ENCODE data around the gene DSC1. TPM values are rescaled to one million over a fixed set of nuclear protein-coding genes. Genes with fewer than 3 reads are reported as not detected.

Gene DSC1
- total and polyA plus RNA-seq, 2 of the 8 experiments (the other 6 are each of a cell fraction or from before 2014, with no cell fraction given), result 0.02 TPM; not detected in 1

DNA sequence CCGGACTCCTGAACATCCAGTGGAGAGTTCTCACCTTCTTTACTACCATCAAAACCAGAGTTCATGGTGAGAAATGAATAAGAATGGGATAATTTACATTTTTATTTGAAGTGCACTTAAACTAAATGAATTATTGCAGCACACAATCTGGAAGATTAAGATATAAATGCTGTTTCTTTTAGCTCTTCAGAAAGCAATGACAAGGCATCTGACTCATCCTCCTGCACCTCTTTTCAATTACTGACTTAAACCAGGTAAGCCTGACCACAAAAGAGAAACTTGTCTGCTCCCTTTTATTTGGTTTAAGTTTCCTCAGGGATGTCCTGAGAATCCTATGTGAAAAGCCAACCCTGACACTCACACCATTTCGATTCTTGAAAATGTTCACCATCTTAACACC, 59.7 kb downstream of the DSC1 start:
- H4K8ac ChIP-seq (ENCODE audit: extremely low read depth, insufficient read depth, low read length), result no peak overlapping the region
- ChIA-PET POLR2A (ENCODE audit: partially characterized antibody) (interaction anchor here (1.1 to 2.6 kb wide), 4 partner anchors 11 to 395 kb away, joined by 3 to 13 read pairs (median 5); partner anchors contain the start of gene DSG2), CTCF (ENCODE audit: partially characterized antibody) (no interaction called here)
- no peak overlapping the region for H3K9ac ChIP-seq (replicated peaks in 1 of 4; ENCODE audit: extremely low read depth in 1 of 4, low read depth in 3 of 4, low read length in 3 of 4)
- H3K36me3 ChIP-seq (ENCODE audit: control insufficient read depth in 2 of 4, insufficient read depth in 4 of 4, low read length in 3 of 4), result no peaks in the 10 kb centered on the region
- no peak overlapping the region for H3K23ac ChIP-seq (ENCODE audit: insufficient read length)
- peaks cover 5% of the 10 kb centered on the region; the same call in 1 of the 2 replicates for H3K79me1 ChIP-seq (ENCODE audit: low read depth, low read length)
- no peak overlapping the region for H3K27ac ChIP-seq (ENCODE audit: low read depth, low read length)
- DNase-seq (ENCODE audit: low read depth in 1 of 2, low spot score in 2 of 2) (no peak), FAIRE-seq (no peak)
- H2BK120ac ChIP-seq (replicated peaks; ENCODE audit: low read depth, low read length), result no peak overlapping the region
- H3K4me3 ChIP-seq (ENCODE audit: extremely low read depth in 1 of 4, insufficient read depth in 2 of 4, low read depth in 3 of 4, low read length in 4 of 4), result peak overlapping the region in 2 of 4 experiments; percentile 76 to 97; a peak in 3 of 8 replicates
- H3K4me2 ChIP-seq (ENCODE audit: insufficient read depth in 1 of 2, low read depth in 2 of 2, low read length in 2 of 2), result peak overlapping the region; percentile 63 to 74; a peak in 3 of 4 replicates
- no peak overlapping the region for H2AFZ ChIP-seq (ENCODE audit: low read length)
- no peak overlapping the region for H3K18ac ChIP-seq (ENCODE audit: extremely low read depth, low read length)
- no peak overlapping the region for H2BK20ac ChIP-seq (ENCODE audit: low read length)
- peaks cover 0 to 2% of the 10 kb centered on the region in 2 experiments for H4K20me1 ChIP-seq (replicated peaks in 1 of 2; ENCODE audit: control insufficient read depth in 1 of 2, insufficient read depth in 2 of 2, low read length in 2 of 2)
- no peak overlapping the region for H2BK15ac ChIP-seq (ENCODE audit: low read length)
- peaks cover 0 to 10% (median 6%) of the 10 kb centered on the region in 4 experiments; a peak in 5 of 7 replicates for H3K4me1 ChIP-seq (replicated peaks in 1 of 4; ENCODE audit: control insufficient read depth in 3 of 4, insufficient read depth in 4 of 4, low read length in 3 of 4)
- no peak for TF ChIP-seq SAP30 (IDR thresholded peaks at IDR 0.05; ENCODE audit: insufficient read depth, insufficient replicate concordance, low read length)
- TF ChIP-seq SIX5 (IDR thresholded peaks at IDR 0.05; ENCODE audit: low read depth, low read length), result no peak
- TF ChIP-seq, protein P1, sequence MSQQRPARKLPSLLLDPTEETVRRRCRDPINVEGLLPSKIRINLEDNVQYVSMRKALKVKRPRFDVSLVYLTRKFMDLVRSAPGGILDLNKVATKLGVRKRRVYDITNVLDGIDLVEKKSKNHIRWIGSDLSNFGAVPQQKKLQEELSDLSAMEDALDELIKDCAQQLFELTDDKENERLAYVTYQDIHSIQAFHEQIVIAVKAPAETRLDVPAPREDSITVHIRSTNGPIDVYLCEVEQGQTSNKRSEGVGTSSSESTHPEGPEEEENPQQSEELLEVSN (IDR thresholded peaks at IDR 0.05), result no peak
- no peaks in the 10 kb centered on the region for H3K27me3 ChIP-seq (replicated peaks in 1 of 4; ENCODE audit: control insufficient read depth in 3 of 4, extremely low read depth in 1 of 4, insufficient read depth in 3 of 4, low read length in 3 of 4)
- H3K79me2 ChIP-seq (ENCODE audit: control insufficient read depth in 1 of 2, insufficient read depth in 2 of 2, low read length in 2 of 2), result peaks cover 3 to 27% of the 10 kb centered on the region in 2 experiments; a peak in 3 of 4 replicates
- no peak overlapping the region for H2BK12ac ChIP-seq (ENCODE audit: low read depth, low read length)
- H3K23me2 ChIP-seq (ENCODE audit: low read depth, low read length), result peaks cover 3% of the 10 kb centered on the region; the same call in 1 of the 2 replicates
- H4K5ac ChIP-seq (ENCODE audit: insufficient read length, low read depth, low read length), result no peak overlapping the region
- no peak overlapping the region for H3K56ac ChIP-seq (replicated peaks; ENCODE audit: insufficient read length, low read depth, low read length)
- no peak overlapping the region for H3K14ac ChIP-seq (ENCODE audit: insufficient read length)
- H4K91ac ChIP-seq (replicated peaks; ENCODE audit: insufficient read length, low read length), result no peak overlapping the region
- no peak overlapping the region for H3K4ac ChIP-seq (replicated peaks; ENCODE audit: insufficient read length, low read depth, low read length)
- no peak overlapping the region for H2AK5ac ChIP-seq (ENCODE audit: low read depth, low read length)
- no peaks in the 10 kb centered on the region for H3K9me3 ChIP-seq (ENCODE audit: insufficient read depth in 2 of 2, low read depth in 1 of 2, low read length in 1 of 2)
- WGBS, 2 experiments (ENCODE audit: extremely low coverage in 1 of 2, insufficient coverage in 1 of 2, insufficient read length in 1 of 2, insufficient replicate concordance in 2 of 2, low coverage in 1 of 2, low lambda C conversion rate in 2 of 2, missing lambda C conversion rate in 1 of 2), result 64% methylated on average over 2 of the region's 2 CpGs; no CpG with 5 or more reads in 1 of the 2 experiments
- H2BK5ac ChIP-seq (ENCODE audit: low read depth, low read length), result no peak overlapping the region
